Endothelial cell of umbilical vein (primary cell): ENCODE data around the gene PROZ. TPM values are rescaled to one million over a fixed set of nuclear protein-coding genes. Genes with fewer than 3 reads are reported as not detected.

Experiments used
- BruUV-seq: library from RNA; stranded (reverse); fragments of 400-500 nt; replicated peaks from 2 replicates; lab custom pipeline; 2021; lab: Mats Ljungman, UMichigan
- CTCF ChIA-PET: fragments of 300-600, 350-600 bp; sonication (Branson Sonifier 250); formaldehyde crosslinking; loops from one replicate; lab custom pipeline; 2021; ENCODE audit warnings: antibody characterized with exemption, inconsistent platforms; lab: Charles Lee
- POLR2A ChIA-PET: fragments of 300-600, 350-600 bp; sonication (Branson Sonifier 250); formaldehyde crosslinking; loops from one replicate; lab custom pipeline; 2021; ENCODE audit warnings: antibody characterized with exemption, inconsistent platforms; lab: Charles Lee
- DNase-seq: peaks from one replicate; pipeline ENCODE4 v3.0.0-alpha.2; 2011; ENCODE audit warnings: low read depth, low spot score
- FAIRE-seq: peaks from 2 replicates; lab custom pipeline; 2011; peaks lifted over from hg19 to GRCh38; lab: Jason Lieb, UNC
- H2AFZ ChIP-seq: 2 replicates; pipeline ENCODE4 v1.6.0; 2012; ENCODE audit warnings: low read depth, low read length, control low read depth, inconsistent platforms
- H3K27ac ChIP-seq: 2 replicates; pipeline ENCODE4 v1.5.1; 2011; ENCODE audit warnings: low read depth, mild to moderate bottlenecking, control low read depth, low read length, moderate library complexity; ENCODE audit not compliant: insufficient read depth
- H3K27me3 ChIP-seq, 2 experiments: 2 replicates each; pipeline versions ENCODE4 v1.6.0 to v1.6.1; 2011; ENCODE audit warnings: low read length in 2 of 2, mixed read lengths in 1 of 2; ENCODE audit not compliant: control insufficient read depth in 2 of 2, insufficient read depth in 2 of 2
- H3K36me3 ChIP-seq, 2 experiments: 2 replicates in 1 of 2; 3 replicates in 1 of 2; pipeline ENCODE4 v1.5.1; 2011; ENCODE audit warnings: low read length in 2 of 2, mild to moderate bottlenecking in 1 of 2, moderate library complexity in 1 of 2; ENCODE audit not compliant: control insufficient read depth in 2 of 2, insufficient read depth in 2 of 2; ENCODE audit errors: extremely low read depth in 1 of 2
- H3K4me1 ChIP-seq: 3 replicates; pipeline ENCODE4 v1.5.1; 2011; ENCODE audit warnings: mild to moderate bottlenecking, low read length; ENCODE audit not compliant: control insufficient read depth, insufficient read depth; ENCODE audit errors: extremely low read depth
- H3K4me2 ChIP-seq: 2 replicates; pipeline ENCODE4 v1.6.1; 2011; ENCODE audit warnings: low read length, control low read depth, mixed read lengths; ENCODE audit not compliant: insufficient read depth
- H3K4me3 ChIP-seq, 3 experiments: fragments of 200-600 bp in 1 of 3; sonication (generic), shearing (Covaris generic) in 1 of 3; replicated peaks in 1 of 3; 2 replicates each; pipeline ENCODE4 v1.5.1; 2011 to 2016; ENCODE audit warnings: control low read depth in 3 of 3, low read length in 3 of 3, mild to moderate bottlenecking in 2 of 3, inconsistent platforms in 1 of 3, low read depth in 1 of 3, moderate library complexity in 1 of 3; ENCODE audit not compliant: insufficient read depth in 1 of 3
- H3K79me2 ChIP-seq: 2 replicates; pipeline ENCODE4 v1.6.0; 2012; ENCODE audit warnings: low read length, inconsistent platforms; ENCODE audit not compliant: control insufficient read depth, insufficient read depth
- H3K9ac ChIP-seq: replicated peaks from 2 replicates; pipeline ENCODE3; 2011; ENCODE audit warnings: low read length, control low read depth; ENCODE audit not compliant: insufficient read depth; ENCODE audit errors: extremely low read depth
- H3K9me1 ChIP-seq: replicated peaks from 3 replicates; pipeline ENCODE4 v1.6.0; 2011; ENCODE audit warnings: mild to moderate bottlenecking, low read length; ENCODE audit not compliant: control insufficient read depth, insufficient read depth; ENCODE audit errors: extremely low read depth
- H3K9me3 ChIP-seq: replicated peaks from 2 replicates; pipeline ENCODE4 v1.5.1; 2012; ENCODE audit warnings: low read length, inconsistent platforms; ENCODE audit not compliant: control insufficient read depth, insufficient read depth
- H4K20me1 ChIP-seq: replicated peaks from 2 replicates; pipeline ENCODE3; 2011; ENCODE audit warnings: mild to moderate bottlenecking, low read length; ENCODE audit not compliant: control insufficient read depth, insufficient read depth; ENCODE audit errors: extremely low read depth
- EZH2 ChIP-seq: IDR thresholded peaks from 2 replicates; pipeline ENCODE4 v1.6.1; 2012; ENCODE audit warnings: borderline replicate concordance, low read depth, mild to moderate bottlenecking, moderate library complexity, low read length, inconsistent platforms; ENCODE audit not compliant: severe bottlenecking
- JUN ChIP-seq: IDR thresholded peaks from 2 replicates; pipeline ENCODE4 v1.6.1; 2011; ENCODE audit warnings: borderline replicate concordance, low read depth; ENCODE audit not compliant: insufficient read length, insufficient read depth
- MYC ChIP-seq: IDR thresholded peaks from one replicate; pipeline ENCODE4 v1.6.1; 2011; ENCODE audit warnings: mild to moderate bottlenecking, low read depth, low read length
- dilution Hi-C: fragments of 300-500 bp; cut with MboI; formaldehyde crosslinking; loops from one replicate; pipeline ENCODE4 v1.15.0; 2019; ENCODE audit warnings: low sequenced_read_pairs; ENCODE audit not compliant: extremely low pct_ligation_motif_present
- intact Hi-C: fragments of 100-400 bp; cut with micrococcal nuclease; formaldehyde crosslinking; loops from one replicate; pipeline ENCODE4 v1.10.0; 2022
- polyA plus RNA-seq, 4 experiments: library from polyadenylated mRNA; depleted of rRNA in 3 of 4; stranded (reverse) in 3 of 4; unstranded in 1 of 4; fragments of >200 nt; gene quantifications; 2 replicates each; pipeline versions ENCODE4 v1.2.1 to v1.2.3, GENCODE V29; 2011 to 2012; ENCODE audit warnings: missing spikeins in 1 of 4
- total RNA-seq: library from RNA; stranded (reverse); gene quantifications from 2 replicates; pipeline ENCODE4 v1.2.3, GENCODE V29; 2021
- TF ChIP-seq, protein P1 (sequence below), 2 donors: IDR thresholded peaks; 1 replicate in 1 of 2; 2 replicates in 1 of 2; pipeline ENCODE4 v1.5.1; 2011; ENCODE audit warnings: low read length in 2 of 2, mild to moderate bottlenecking in 2 of 2, moderate library complexity in 2 of 2, control low read depth in 1 of 2, inconsistent platforms in 1 of 2, low read depth in 1 of 2; ENCODE audit not compliant: insufficient read depth in 1 of 2; ENCODE audit errors: extremely low read depth in 1 of 2

The PROZ gene
- total and polyA plus RNA-seq, 2 donors (not counting 3 experiments of a cell fraction or from before 2014, with no cell fraction given): not detected

DNA sequence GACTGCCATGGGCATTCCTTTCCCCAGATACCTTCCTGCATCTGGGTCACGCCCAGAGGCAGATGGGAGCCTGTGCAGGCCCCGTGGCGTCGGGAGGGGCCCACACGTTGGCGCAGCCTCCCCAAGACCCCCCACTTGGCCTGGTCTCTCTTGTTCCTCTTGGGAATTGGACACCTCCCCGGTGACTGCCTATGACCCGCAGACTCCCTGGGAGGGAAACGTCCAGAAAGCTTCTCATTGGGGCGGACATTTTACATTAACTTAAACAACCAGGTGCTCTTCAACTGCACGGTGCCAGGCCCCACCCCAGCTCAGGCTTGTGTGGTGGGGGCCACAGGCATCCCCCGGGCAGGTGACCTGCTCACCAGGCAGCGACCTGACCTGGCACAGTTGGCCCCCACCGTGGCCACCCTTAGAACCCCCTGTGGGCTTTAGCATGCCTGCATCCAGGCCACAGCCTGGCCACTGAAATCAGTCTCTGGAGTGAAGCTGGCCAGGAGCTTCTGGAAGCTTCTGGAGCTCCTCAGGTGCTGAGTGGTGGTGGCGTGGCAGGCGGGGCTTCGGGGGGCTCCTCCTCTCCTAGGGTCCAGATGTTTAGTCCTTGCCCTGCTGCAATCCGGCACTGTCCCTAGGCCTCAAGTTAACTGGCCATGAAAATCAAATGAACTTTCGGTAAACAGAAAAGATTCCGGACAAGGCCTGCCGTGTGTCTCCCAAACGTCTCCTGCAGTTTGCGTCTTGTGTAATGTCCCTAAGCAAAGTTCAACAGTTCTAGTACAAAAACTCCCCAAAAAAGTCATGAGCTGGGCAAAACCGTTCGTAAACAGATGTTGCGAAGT is 8.5 kb upstream of the PROZ start:
- Histone ChIP-seq H3K4me3 (no peak overlapping the region), H2AFZ (no peak overlapping the region), H4K20me1 (no peaks in the 10 kb centered on the region), H3K27me3 (peaks cover 0 to 10% of the 10 kb centered on the region in 2 experiments), H3K9me1 (no peaks in the 10 kb centered on the region), H3K9ac (no peak overlapping the region), H3K4me1 (peaks cover 6% of the 10 kb centered on the region), H3K27ac (no peak overlapping the region), H3K79me2 (no peaks in the 10 kb centered on the region), H3K9me3 (no peaks in the 10 kb centered on the region), H3K4me2 (no peak overlapping the region), H3K36me3 (no peaks in the 10 kb centered on the region)
- no peak for TF ChIP-seq EZH2
- TF ChIP-seq MYC: no peak
- TF ChIP-seq, protein P1, sequence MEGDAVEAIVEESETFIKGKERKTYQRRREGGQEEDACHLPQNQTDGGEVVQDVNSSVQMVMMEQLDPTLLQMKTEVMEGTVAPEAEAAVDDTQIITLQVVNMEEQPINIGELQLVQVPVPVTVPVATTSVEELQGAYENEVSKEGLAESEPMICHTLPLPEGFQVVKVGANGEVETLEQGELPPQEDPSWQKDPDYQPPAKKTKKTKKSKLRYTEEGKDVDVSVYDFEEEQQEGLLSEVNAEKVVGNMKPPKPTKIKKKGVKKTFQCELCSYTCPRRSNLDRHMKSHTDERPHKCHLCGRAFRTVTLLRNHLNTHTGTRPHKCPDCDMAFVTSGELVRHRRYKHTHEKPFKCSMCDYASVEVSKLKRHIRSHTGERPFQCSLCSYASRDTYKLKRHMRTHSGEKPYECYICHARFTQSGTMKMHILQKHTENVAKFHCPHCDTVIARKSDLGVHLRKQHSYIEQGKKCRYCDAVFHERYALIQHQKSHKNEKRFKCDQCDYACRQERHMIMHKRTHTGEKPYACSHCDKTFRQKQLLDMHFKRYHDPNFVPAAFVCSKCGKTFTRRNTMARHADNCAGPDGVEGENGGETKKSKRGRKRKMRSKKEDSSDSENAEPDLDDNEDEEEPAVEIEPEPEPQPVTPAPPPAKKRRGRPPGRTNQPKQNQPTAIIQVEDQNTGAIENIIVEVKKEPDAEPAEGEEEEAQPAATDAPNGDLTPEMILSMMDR (IDR thresholded peaks at IDR 0.05; ENCODE audit: extremely low read depth in 1 of 2, insufficient read depth in 1 of 2, low read depth in 1 of 2, low read length in 2 of 2): no peak
- TF ChIP-seq JUN: no peak
- intact Hi-C loops: no loop called here
- no peak for DNase-seq
- no peak for FAIRE-seq
- POLR2A ChIA-PET: no interaction called here
- CTCF ChIA-PET: interaction anchor here (0.7 kb wide), 1 partner anchor 207 kb away, joined by 3 read pairs; no protein-coding TSS in a partner anchor
- dilution Hi-C loops: no loop called here
- BruUV-seq: no TSS peak
